ENCODE data around the gene OR6K2.

The OR6K2 gene

GRCh38 chr1:158711098-158711497, 10.6 kb upstream of the OR6K2 start:
- Histone ChIP-seq H4K20me1 (ENCODE audit: control insufficient read depth, insufficient read depth, low read depth, low read length) (no peaks in the 10 kb centered on the region), H3K9me3 (ENCODE audit: control insufficient read depth, insufficient read depth, low read length) (no peaks in the 10 kb centered on the region), H3K79me2 (ENCODE audit: control insufficient read depth, low read length) (no peaks in the 10 kb centered on the region), H3K4me3 (ENCODE audit: low read length) (no peak overlapping the region), H3K36me3 (ENCODE audit: control insufficient read depth, low read length) (no peaks in the 10 kb centered on the region), H3K4me2 (ENCODE audit: low read length) (no peak overlapping the region), H3F3A (ENCODE audit: control insufficient read depth, insufficient read depth) (no peaks in the 10 kb centered on the region), H3K9me2 (replicated peaks; ENCODE audit: control insufficient read depth, low read length) (no peaks in the 10 kb centered on the region), H3K27ac (ENCODE audit: low read depth, low read length) (no peak overlapping the region), H3K27me3 (ENCODE audit: control insufficient read depth, low read length) (0 out of 2 replicates have a peak, but pooled peaks cover 2% of the 10 kb centered on the region), H3K4me1 (ENCODE audit: control insufficient read depth, low read length) (no peaks in the 10 kb centered on the region)
- TF ChIP-seq CTCF (IDR thresholded peaks at IDR 0.05; ENCODE audit: low read depth, low read length, poor library complexity, severe bottlenecking) (no peak), EZH2phosphoT487 (IDR thresholded peaks at IDR 0.05; ENCODE audit: borderline replicate concordance, low read length) (no peak)

DNA sequence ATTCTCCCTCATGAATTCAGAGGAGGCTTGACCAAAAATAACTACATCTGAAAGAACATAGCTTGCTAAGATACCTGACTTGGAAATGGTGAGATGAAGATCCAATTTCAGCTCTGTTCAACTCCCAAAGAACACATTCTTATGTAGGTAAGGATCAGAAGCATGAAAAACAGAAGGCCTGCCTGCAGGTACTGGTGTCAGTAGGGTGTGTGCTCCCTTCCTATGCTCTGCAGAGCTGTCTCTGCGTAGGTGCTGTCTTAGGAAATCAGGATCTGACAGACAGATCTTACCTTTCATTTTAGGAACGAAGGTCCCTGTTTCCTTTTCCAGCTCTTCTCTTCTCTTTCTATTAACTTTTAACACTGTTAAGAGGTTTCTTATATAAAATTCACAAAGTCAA, 5.6 kb upstream of the OR6K2 start:
- H3K27me3 ChIP-seq (ENCODE audit: control insufficient read depth, low read length): peaks cover 3% of the 10 kb centered on the region; the same call in 1 of the 2 replicates
- H3K79me2 ChIP-seq (ENCODE audit: control insufficient read depth, low read length): no peaks in the 10 kb centered on the region
- no peaks in the 10 kb centered on the region for H3F3A ChIP-seq (ENCODE audit: control insufficient read depth, insufficient read depth)
- no peak overlapping the region for H3K27ac ChIP-seq (ENCODE audit: low read depth, low read length)
- no peak overlapping the region for H3K4me3 ChIP-seq (ENCODE audit: low read length)
- H3K9me3 ChIP-seq (ENCODE audit: control insufficient read depth, insufficient read depth, low read length): no peaks in the 10 kb centered on the region
- H3K9me2 ChIP-seq (replicated peaks; ENCODE audit: control insufficient read depth, low read length): no peaks in the 10 kb centered on the region
- H3K4me1 ChIP-seq (ENCODE audit: control insufficient read depth, low read length): no peaks in the 10 kb centered on the region
- H3K4me2 ChIP-seq (ENCODE audit: low read length): no peak overlapping the region
- TF ChIP-seq CTCF (IDR thresholded peaks at IDR 0.05; ENCODE audit: low read depth, low read length, poor library complexity, severe bottlenecking): no peak
- no peak for TF ChIP-seq EZH2phosphoT487 (IDR thresholded peaks at IDR 0.05; ENCODE audit: borderline replicate concordance, low read length)
- H3K36me3 ChIP-seq (ENCODE audit: control insufficient read depth, low read length): no peaks in the 10 kb centered on the region
- H4K20me1 ChIP-seq (ENCODE audit: control insufficient read depth, insufficient read depth, low read depth, low read length): no peaks in the 10 kb centered on the region

- TF ChIP-seq EZH2phosphoT487 (IDR thresholded peaks at IDR 0.05; ENCODE audit: borderline replicate concordance, low read length): no peak
- TF ChIP-seq CTCF (IDR thresholded peaks at IDR 0.05; ENCODE audit: low read depth, low read length, poor library complexity, severe bottlenecking): no peak
- Histone ChIP-seq H3K79me2 (ENCODE audit: control insufficient read depth, low read length) (no peaks in the 10 kb centered on the region), H3K27ac (ENCODE audit: low read depth, low read length) (no peak overlapping the region), H3K4me1 (ENCODE audit: control insufficient read depth, low read length) (no peaks in the 10 kb centered on the region), H3K9me2 (replicated peaks; ENCODE audit: control insufficient read depth, low read length) (no peaks in the 10 kb centered on the region), H3K9me3 (ENCODE audit: control insufficient read depth, insufficient read depth, low read length) (no peaks in the 10 kb centered on the region), H3K27me3 (ENCODE audit: control insufficient read depth, low read length) (no peaks in the 10 kb centered on the region), H4K20me1 (ENCODE audit: control insufficient read depth, insufficient read depth, low read depth, low read length) (no peaks in the 10 kb centered on the region), H3F3A (ENCODE audit: control insufficient read depth, insufficient read depth) (no peaks in the 10 kb centered on the region), H3K4me2 (ENCODE audit: low read length) (no peak overlapping the region), H3K36me3 (ENCODE audit: control insufficient read depth, low read length) (no peaks in the 10 kb centered on the region), H3K4me3 (ENCODE audit: low read length) (no peak overlapping the region)
These were observed 5.9 kb downstream of the OR6K2 start for GRCh38 chr1:158694596-158694995.

GRCh38 chr1:158692356-158692755, 8.1 kb downstream of the OR6K2 start:
- Histone ChIP-seq H3K79me2 (ENCODE audit: control insufficient read depth, low read length) (no peaks in the 10 kb centered on the region), H4K20me1 (ENCODE audit: control insufficient read depth, insufficient read depth, low read depth, low read length) (no peaks in the 10 kb centered on the region), H3K27ac (ENCODE audit: low read depth, low read length) (no peak overlapping the region), H3K4me2 (ENCODE audit: low read length) (no peak overlapping the region), H3K4me1 (ENCODE audit: control insufficient read depth, low read length) (no peaks in the 10 kb centered on the region), H3K9me2 (replicated peaks; ENCODE audit: control insufficient read depth, low read length) (no peaks in the 10 kb centered on the region), H3K27me3 (ENCODE audit: control insufficient read depth, low read length) (no peaks in the 10 kb centered on the region), H3F3A (ENCODE audit: control insufficient read depth, insufficient read depth) (no peaks in the 10 kb centered on the region), H3K36me3 (ENCODE audit: control insufficient read depth, low read length) (no peaks in the 10 kb centered on the region), H3K9me3 (ENCODE audit: control insufficient read depth, insufficient read depth, low read length) (no peaks in the 10 kb centered on the region), H3K4me3 (ENCODE audit: low read length) (no peak overlapping the region)
- no peak for TF ChIP-seq CTCF (IDR thresholded peaks at IDR 0.05; ENCODE audit: low read depth, low read length, poor library complexity, severe bottlenecking)
- TF ChIP-seq EZH2phosphoT487 (IDR thresholded peaks at IDR 0.05; ENCODE audit: borderline replicate concordance, low read length): no peak

Measured in DOHH2 (cell line).